Stimulated activated CD4-positive, alpha-beta T cell treated with anti-CD3 and anti-CD28 coated beads, Interleukin-4, amount 100 ng/mL, for 4 hours (primary cell): ENCODE measurements around the gene LRP5.

Experiments
- DNase-seq, 2 experiments: peaks; one replicate each; pipeline ENCODE4 v3.0.0-alpha.2; 2020

LRP5 gene

DNA sequence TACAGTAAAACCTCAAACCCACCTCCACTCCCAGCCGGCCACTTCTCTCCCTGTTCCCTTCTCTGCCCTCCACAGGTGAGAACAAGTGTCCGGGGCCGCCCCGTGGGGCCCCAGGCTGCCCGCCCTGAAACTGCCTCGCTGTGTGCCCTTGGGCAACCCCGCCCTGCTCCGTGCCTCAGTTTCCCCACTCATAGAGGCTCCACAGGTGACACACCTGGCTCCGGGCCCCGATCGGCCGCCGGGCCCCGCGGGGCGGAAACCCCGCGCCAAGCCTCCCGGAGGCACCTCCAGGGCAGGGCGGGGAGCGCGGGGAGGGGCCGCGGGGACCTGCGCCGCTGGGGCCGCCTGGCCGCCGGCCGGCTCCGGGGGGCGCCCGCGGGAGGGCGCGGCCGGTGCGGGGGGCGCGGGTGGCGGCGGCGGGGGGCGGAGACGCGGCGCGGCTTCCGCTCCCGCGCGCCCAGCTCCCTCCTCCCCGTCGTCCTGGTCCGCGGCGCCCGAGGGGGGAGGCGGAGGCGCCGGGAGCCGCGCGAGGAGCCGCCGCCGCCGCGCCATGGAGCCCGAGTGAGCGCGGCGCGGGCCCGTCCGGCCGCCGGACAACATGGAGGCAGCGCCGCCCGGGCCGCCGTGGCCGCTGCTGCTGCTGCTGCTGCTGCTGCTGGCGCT is at the start of gene LRP5:
Gene LRP5, plus strand, starts transcription at position 475 of the 663 bp plus-strand sequence. Its CDS starts 124 bp downstream, at position 599.
- DNase-seq = peak in 1 of 2 experiments; percentile 31

DNA sequence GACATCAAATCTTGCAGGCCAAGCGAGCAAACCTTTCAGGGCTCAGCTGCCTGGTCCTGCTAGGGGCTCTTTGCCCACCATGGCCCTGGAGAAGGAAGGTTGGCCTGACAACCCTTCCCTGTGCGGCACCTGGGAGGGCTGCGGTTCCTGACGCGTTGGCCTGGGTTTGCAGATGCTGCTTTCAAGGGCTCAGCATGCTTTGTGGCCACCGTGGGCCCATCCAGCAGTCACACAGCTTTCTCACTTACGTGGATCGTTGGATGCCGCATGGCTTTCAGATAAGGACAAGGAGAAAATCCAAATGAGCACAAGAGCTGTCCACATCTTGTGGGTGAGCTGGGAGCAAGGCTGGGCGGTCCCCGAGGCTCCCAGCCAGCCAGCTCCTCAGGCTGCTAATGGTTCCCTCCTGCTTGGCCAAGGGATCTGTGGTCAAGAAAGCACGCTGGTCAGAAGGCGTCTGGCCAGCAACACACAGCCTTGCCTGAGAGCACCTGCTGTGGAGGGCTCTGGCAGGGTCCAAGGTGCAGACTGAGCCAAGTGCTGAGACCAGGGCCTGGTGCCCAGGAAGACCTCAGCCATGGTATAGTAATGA is 48.9 kb upstream of the LRP5 start:
- no peak for DNase-seq

- no peak for DNase-seq
Measured at GRCh38 chr11:68264244-68264643, 48.1 kb upstream of the LRP5 start.

- no peak for DNase-seq
Measured at GRCh38 chr11:68264741-68265540, 47.5 kb upstream of the LRP5 start.

DNA sequence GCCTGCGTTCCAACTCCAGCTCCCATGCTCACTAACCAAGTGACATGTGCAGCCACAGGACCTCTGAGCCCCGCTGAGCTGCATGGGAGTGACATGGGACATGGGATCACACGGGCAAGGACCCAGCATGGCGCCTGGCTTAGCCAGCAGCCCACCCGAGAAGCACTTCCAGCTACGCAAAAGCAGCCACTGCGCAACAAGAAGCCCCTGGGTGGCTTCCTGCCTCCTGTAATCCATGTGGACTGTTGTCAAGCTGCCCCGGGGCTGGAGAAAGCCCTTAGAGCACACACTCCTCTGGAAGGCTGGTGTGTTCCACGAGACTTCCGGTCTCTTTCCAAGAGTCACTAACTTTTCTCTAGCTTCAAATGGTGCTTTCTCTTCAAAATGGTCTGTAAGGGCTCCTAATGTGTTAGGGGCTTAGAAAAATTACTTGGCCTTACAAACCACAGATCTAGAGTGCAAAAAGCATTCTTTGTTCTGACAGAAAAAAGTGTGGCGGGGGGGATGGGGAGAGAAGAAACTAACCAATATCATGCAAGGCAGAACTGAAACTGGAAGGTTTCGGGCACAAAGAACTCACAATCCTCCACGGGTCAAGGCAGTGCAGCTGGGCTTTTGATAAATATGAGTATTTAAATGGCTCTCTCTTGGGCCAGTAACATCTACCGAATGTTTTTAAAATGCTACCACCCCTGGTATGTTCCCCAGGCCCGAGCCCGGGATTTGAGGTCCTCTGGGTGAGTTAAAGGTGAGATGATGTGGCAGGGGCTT is 46.1 kb upstream of the LRP5 start:
- DNase-seq = no peak

DNA sequence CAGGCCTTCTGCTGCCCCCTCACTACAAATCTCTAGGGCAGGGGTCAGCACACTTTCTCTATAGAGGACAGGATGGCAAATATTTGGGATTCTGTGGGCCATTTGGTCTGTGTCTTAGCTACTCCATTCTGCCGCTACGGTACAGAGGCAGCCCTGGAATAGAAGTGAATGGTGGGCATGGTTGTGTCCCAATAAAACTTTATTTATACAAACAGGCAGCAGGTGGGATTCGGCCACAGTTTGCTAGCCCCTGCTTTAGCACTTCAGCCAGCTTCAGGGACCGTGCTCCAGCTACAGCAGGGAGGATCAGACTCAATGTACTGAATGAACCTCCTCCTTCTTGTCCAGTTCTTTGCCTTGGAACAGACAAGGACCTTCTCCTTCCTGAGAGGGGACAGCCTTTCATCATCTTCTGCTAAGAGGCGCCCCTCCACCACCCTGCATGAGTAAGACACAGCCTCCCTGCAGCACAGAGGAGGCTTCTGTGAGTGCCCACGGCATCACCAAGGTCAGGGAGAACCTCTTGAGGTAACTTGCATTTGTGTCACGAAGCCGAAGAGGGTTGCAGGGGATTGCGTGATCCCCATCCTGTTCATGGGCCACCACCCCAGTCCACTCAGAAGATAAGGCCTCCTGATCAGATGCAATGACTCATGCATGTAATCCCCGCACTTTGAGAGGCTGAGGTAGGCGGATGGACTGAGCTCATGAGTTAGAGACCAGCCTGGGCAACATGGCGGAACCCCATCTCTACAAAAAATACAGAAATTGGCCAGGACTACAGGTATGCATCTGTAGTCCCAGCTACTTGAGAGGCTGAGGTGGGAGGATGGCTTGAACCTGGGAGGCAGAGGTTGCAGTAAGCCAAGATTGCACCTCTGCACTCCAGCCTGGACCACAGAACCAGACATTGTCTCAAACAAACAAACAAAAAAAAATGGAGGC is 45.2 kb upstream of the LRP5 start:
- DNase-seq = no peak

GRCh38 chr11:68267881-68268240 is 44.5 kb upstream of the LRP5 start:
- DNase-seq = no peak

DNA sequence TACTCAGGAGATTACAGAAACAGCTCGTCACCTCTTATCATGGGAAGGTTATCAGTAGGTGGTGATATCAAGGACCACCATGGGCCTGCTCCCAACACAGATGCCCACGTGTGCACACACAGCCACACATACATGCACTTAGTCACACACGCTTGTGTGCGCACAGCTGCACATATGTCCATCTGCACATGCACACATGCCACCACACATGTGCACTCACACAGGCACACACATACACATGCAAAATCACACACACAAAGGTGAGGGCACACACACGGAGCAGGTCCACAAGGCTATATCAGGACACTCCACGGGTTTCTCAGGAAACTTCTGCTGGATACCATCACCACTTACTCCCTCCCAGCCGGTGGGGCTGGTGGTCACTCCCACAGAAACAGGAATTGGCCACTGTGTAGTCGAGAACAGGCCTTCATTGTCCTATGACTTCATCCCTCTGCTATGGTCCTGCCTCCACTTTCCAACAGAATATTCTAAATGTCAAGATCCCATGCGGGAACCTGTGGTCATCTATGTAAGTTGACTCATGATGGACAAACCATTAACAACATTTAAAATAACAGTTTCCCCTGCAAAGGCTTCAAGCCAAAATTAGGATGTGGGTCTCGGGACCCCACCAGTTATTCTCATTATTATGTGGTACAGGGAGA is 42.8 kb upstream of the LRP5 start:
- DNase-seq = no peak

DNA sequence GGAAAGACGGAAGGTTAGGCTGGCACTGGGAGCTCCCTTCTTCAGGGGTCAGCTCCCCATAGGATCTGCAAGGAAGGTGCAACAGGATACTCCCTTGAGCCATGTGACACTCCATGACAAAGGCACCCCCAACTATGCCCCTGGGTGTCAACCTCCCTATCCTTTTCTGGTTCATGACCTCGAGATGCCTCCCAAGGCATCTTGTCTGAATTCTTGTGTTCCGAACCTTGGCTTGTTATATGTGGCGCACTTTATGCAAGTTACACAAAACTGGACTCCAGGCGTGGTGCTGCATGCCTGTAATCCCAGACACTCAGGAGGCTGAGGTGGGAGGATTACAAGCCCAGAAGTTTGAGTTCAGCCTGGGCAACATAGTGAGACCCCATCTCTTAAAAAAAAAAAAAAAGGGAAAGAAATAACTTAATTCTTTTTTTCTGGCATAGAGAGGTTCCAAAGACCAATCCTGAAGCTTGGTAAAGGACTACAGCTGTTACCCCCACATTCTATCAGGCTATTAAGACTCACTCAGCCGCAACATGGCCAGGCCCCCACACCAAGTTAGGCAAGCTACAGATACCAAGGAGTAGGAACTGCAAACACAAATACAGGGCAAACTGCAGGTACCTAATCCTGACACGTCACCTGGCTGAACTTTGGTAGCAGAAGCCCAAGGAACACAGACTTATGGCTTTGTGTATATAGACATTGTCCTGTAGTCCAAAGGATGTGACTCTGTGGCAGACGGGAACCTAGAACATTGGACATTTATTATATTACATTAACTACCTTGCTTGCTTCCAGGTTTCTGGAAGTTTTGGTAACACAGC is 42.0 kb upstream of the LRP5 start:
- no peak for DNase-seq

DNA sequence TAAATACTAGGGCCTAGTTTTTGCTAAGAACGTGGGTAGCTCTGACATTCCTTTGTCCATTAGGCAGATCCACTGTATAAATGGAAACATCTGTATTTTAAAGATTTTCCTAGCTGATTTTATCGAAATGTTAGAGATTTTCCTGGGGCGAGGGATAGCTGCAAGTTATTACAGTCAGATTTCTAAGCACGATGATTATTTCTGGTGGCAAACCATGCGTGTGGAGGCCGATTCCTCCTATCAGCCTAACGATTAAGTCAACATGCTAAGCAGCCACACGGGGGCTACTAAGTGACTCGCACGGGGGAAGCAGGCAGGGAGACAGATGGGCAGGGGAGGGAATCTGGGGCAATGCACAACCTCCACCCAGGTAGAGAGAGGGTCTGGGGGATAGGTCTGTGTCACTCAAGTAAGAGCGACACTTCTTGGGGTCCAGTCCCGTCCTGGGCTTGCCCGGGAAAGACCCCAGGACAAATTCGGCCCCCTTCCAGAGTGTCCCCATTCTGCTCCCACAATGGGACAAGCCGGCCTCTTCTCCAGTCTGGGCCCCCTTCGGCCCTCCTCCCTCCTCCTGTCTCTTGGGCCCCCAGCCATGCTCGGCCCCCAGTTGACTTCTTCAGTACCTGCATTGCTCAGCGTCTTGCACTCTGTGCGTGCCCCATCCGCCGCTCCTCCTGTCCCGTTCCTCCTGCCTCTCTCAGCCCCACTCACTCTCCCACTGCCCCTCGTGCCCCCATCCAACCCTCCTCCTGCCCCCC is 41.2 kb upstream of the LRP5 start:
- peak; percentile 30 to 54 for DNase-seq

- peak; percentile 90 to 96 for DNase-seq
Measured at GRCh38 chr11:68271781-68272608, 40.4 kb upstream of the LRP5 start, which contains the start of gene C11orf24. TSS of gene C11orf24 (minus strand) at chr11:68271973. CDS start at chr11:68263767, 8,206 bp downstream.

- DNase-seq = no peak
Measured at GRCh38 chr11:68273026-68273738, 39.2 kb upstream of the LRP5 start.

DNA sequence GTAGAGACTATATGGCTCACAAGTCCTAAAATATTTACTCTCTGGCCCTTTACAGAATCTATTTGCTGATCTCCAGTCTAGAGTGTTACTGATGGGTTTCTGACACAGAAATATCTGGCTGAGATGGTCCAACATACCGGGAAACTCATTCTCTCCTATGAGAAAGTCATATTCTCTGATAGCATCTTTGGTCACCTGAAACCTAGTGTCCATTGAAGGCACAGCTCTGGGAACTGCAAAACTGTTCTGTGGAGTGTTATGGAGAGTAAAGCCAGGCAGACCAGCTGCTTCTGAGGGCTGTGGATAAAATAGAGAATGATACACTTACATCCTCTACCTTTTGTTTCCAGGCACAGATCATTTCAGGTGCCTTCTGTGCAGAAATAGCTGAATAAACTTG is 38.1 kb upstream of the LRP5 start:
- no peak for DNase-seq

DNA sequence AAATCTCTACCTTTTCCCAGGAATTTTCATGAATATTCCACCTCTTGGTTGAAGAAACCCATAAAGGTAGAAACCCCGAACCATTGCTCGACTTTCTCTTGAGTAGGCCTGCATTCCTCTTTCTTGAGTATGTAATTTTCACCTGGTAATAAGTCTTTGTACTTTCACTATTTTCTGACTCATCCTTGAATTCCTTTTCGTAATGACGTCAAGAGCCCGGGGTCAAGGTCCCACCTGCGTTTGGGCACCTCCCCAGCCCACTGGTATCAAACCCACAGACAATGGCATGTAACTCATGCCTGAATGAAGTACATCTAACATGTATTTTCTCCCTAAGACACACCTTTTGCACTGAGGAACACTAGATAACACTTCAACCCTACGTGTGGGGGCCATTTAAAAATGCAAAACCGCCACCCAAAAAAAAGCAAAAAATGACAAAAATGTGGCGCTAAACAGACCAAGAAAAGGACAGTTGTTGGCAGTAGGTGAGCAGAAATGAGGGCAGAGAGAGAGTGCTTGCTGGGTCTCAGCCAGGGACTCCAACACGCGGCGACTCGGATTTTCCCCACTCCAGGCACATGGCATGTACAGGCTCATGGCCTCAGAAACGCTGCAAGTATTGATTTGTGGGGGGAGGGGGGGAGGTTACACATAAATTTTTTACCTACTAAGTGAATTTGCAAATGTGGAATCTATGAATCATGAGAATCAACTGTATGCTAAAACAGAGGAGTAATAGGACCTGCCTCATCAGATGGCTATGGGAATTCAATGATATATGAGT is 36.5 kb upstream of the LRP5 start:
- DNase-seq = peak; percentile 30 to 47

- DNase-seq = no peak
Measured at GRCh38 chr11:68276861-68277260, 35.5 kb upstream of the LRP5 start.

DNA sequence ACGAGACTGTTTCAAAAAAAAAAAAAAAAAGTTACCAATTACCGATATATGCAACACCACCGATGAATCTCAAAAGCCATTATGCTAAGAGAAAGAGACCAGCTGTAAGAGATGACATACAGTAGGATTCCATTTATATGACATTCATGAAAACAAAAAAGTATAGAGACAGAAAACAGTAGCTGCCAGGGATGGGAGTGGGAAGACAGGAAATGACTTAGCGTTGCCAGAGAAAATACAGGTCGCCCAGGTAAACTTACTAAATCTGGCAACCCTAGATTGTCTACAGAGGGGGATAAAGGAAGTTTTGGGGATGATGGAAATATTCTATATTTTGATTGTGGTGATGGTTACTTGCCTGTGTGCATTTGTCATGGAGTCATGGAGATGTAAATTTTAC is 32.7 kb upstream of the LRP5 start:
- DNase-seq = no peak
